Measurements from ENCODE around the gene PCDHA13.
"Not testable (repeated sequence)": the region's sequence is repeated elsewhere in the genome, so short reads cannot be mapped to it uniquely, and the experiment has no call there.

Gene PCDHA13

GRCh38 chr5:140869555-140869886 is 12.4 kb upstream of the PCDHA13 start:
- DNase-seq (ENCODE audit: low read depth): no peak
- H3K4me3 ChIP-seq (replicated peaks; ENCODE audit: low read depth, low read length): no peak overlapping the region
- TF ChIP-seq, protein P1, sequence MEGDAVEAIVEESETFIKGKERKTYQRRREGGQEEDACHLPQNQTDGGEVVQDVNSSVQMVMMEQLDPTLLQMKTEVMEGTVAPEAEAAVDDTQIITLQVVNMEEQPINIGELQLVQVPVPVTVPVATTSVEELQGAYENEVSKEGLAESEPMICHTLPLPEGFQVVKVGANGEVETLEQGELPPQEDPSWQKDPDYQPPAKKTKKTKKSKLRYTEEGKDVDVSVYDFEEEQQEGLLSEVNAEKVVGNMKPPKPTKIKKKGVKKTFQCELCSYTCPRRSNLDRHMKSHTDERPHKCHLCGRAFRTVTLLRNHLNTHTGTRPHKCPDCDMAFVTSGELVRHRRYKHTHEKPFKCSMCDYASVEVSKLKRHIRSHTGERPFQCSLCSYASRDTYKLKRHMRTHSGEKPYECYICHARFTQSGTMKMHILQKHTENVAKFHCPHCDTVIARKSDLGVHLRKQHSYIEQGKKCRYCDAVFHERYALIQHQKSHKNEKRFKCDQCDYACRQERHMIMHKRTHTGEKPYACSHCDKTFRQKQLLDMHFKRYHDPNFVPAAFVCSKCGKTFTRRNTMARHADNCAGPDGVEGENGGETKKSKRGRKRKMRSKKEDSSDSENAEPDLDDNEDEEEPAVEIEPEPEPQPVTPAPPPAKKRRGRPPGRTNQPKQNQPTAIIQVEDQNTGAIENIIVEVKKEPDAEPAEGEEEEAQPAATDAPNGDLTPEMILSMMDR (IDR thresholded peaks at IDR 0.05; ENCODE audit: low read length, missing control alignments): no peak

DNA sequence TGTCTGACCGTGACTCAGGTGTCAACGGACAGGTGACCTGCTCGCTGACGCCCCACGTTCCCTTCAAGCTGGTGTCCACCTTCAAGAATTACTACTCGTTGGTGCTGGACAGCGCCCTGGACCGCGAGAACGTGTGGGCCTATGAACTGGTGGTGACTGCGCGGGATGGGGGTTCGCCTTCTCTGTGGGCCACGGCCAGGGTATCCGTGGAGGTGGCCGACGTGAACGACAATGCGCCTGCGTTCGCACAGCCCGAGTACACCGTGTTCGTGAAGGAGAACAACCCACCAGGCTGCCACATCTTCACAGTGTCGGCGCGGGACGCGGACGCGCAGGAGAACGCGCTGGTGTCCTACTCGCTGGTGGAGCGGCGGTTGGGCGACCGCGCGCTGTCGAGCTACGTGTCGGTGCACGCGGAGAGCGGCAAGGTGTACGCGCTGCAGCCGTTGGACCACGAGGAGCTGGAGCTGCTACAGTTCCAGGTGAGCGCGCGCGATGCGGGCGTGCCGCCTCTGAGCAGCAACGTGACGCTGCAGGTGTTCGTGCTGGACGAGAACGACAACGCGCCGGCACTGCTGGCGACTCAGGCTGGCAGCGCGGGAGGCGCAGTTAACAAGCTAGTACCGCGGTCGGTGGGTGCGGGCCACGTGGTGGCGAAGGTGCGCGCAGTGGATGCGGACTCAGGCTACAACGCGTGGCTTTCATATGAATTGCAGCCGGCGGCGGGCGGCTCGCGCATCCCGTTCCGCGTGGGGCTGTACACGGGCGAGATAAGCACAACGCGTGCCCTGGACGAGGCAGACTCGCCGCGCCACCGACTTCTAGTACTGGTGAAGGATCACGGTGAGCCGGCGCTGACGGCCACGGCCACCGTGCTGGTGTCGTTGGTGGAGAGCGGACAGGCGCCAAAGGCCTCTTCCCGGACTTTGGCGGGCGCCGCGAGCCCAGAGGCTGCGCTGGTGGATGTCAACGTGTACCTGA is 11.4 kb upstream of the PCDHA13 start:
- no peak overlapping the region for H3K4me3 ChIP-seq (replicated peaks; ENCODE audit: low read depth, low read length)
- TF ChIP-seq, protein P1 (IDR thresholded peaks at IDR 0.05; ENCODE audit: low read length, missing control alignments): no peak
- no peak for DNase-seq (ENCODE audit: low read depth)

- DNase-seq (ENCODE audit: low read depth): no peak
- no peak within 1 kb of the TSS for H3K4me3 ChIP-seq (replicated peaks; ENCODE audit: low read depth, low read length)
- TF ChIP-seq, protein P1 (IDR thresholded peaks at IDR 0.05; ENCODE audit: low read length, missing control alignments): no peak
Observed at GRCh38 chr5:140875085-140876065, 6.5 kb upstream of the PCDHA13 start, which contains the start of gene PCDHA12. TSS of gene PCDHA12 (plus strand) at chr5:140875308. CDS start at chr5:140875473, 165 bp downstream.

DNA sequence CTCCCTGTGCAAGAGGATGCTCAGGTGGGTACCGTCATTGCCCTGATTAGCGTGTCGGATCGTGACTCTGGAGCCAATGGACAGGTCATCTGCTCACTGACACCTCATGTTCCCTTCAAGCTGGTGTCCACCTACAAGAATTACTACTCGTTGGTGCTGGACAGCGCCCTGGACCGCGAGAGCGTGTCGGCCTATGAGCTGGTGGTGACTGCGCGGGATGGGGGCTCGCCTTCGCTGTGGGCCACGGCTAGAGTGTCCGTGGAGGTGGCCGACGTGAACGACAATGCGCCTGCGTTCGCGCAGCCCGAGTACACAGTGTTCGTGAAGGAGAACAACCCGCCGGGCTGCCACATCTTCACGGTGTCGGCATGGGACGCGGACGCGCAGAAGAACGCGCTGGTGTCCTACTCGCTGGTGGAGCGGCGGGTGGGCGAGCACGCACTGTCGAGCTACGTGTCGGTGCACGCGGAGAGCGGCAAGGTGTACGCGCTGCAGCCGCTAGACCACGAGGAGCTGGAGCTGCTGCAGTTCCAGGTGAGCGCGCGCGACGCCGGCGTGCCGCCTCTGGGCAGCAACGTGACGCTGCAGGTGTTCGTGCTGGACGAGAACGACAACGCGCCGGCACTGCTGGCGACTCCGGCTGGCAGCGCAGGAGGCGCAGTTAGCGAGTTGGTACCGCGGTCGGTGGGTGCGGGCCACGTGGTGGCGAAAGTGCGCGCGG is 5.2 kb upstream of the PCDHA13 start:
- not testable (repeated sequence) for DNase-seq (ENCODE audit: low read depth); H3K4me3 ChIP-seq (replicated peaks; ENCODE audit: low read depth, low read length)

GRCh38 chr5:140877262-140877581 is 4.7 kb upstream of the PCDHA13 start:
- TF ChIP-seq, protein P1 (IDR thresholded peaks at IDR 0.05; ENCODE audit: low read length, missing control alignments): no peak
- no peak overlapping the region for H3K4me3 ChIP-seq (replicated peaks; ENCODE audit: low read depth, low read length)

GRCh38 chr5:140882591-140882899 is 621 bp downstream of the PCDHA13 start:
- TF ChIP-seq, protein P1 (IDR thresholded peaks at IDR 0.05; ENCODE audit: low read length, missing control alignments): no peak
- DNase-seq (ENCODE audit: low read depth): no peak
- H3K4me3 ChIP-seq (replicated peaks; ENCODE audit: low read depth, low read length): no peak overlapping the region

More at GRCh38 chr5:140877262-140877581, 4.7 kb upstream of the PCDHA13 start:
- DNase-seq (ENCODE audit: low read depth): no peak
